ENCODE measurements around the gene FGA.
A peak's percentile ranks its signal among the peaks of the same experiment; 100 is the strongest.

Gene FGA

GRCh38 chr4:154579927-154580326 lies 10.6 kb downstream of the FGA start:
- DNase-seq (ENCODE audit: low read depth in 2 of 2), result no peak

GRCh38 chr4:154578919-154579318 lies 11.6 kb downstream of the FGA start:
- no peak for DNase-seq (ENCODE audit: low read depth in 2 of 2)

GRCh38 chr4:154577324-154577723 lies 13.2 kb downstream of the FGA start:
- DNase-seq (ENCODE audit: low read depth in 2 of 2), result no peak

GRCh38 chr4:154574311-154574710 lies 16.2 kb downstream of the FGA start:
- no peak for DNase-seq (ENCODE audit: low read depth in 2 of 2)

- no peak for DNase-seq (ENCODE audit: low read depth in 2 of 2)
Measured at GRCh38 chr4:154573190-154573870, 17.2 kb downstream of the FGA start.

GRCh38 chr4:154569584-154569983 lies 21.0 kb downstream of the FGA start:
- DNase-seq (ENCODE audit: low read depth in 2 of 2), result no peak

- DNase-seq (ENCODE audit: low read depth in 2 of 2), result no peak
Measured at GRCh38 chr4:154569028-154569427, 21.5 kb downstream of the FGA start.

GRCh38 chr4:154566639-154567204 lies 23.8 kb downstream of the FGA start:
- no peak for DNase-seq (ENCODE audit: low read depth in 2 of 2)

- DNase-seq (ENCODE audit: low read depth in 2 of 2), result no peak
Measured at GRCh38 chr4:154565704-154566103, 24.8 kb downstream of the FGA start.

GRCh38 chr4:154564311-154564710 lies 26.2 kb downstream of the FGA start:
- no peak for DNase-seq (ENCODE audit: low read depth in 2 of 2)

- DNase-seq (ENCODE audit: low read depth in 2 of 2), result no peak
Measured at GRCh38 chr4:154562697-154563254, 27.8 kb downstream of the FGA start, which contains the start of gene FGB. Gene FGB, plus strand, starts transcription at chr4:154563011. Its CDS starts 8 bp downstream, at chr4:154563019.

GRCh38 chr4:154560824-154561231 lies 29.7 kb downstream of the FGA start:
- no peak for DNase-seq (ENCODE audit: low read depth in 2 of 2)

- no peak for DNase-seq (ENCODE audit: low read depth in 2 of 2)
Measured at GRCh38 chr4:154560419-154560801, 30.1 kb downstream of the FGA start.

GRCh38 chr4:154559494-154560418 lies 30.8 kb downstream of the FGA start:
- no peak for DNase-seq (ENCODE audit: low read depth in 2 of 2)

- DNase-seq (ENCODE audit: low read depth in 2 of 2), result no peak
Measured at GRCh38 chr4:154559141-154559493, 31.4 kb downstream of the FGA start.

GRCh38 chr4:154551872-154552686 lies 38.5 kb downstream of the FGA start:
- DNase-seq (ENCODE audit: low read depth in 2 of 2), result peak; percentile 32

GRCh38 chr4:154549894-154550790 lies 40.4 kb downstream of the FGA start, which contains the start of gene PLRG1:
Gene PLRG1, minus strand, starts transcription at chr4:154550400. Its CDS starts 92 bp downstream, at chr4:154550308.
- DNase-seq (ENCODE audit: low read depth in 2 of 2), result peak; percentile 92 to 96

GRCh38 chr4:154545689-154546088 lies 44.9 kb downstream of the FGA start:
- no peak for DNase-seq (ENCODE audit: low read depth in 2 of 2)

GRCh38 chr4:154542271-154542879 lies 48.2 kb downstream of the FGA start:
- DNase-seq (ENCODE audit: low read depth in 2 of 2), result no peak
